ENCODE results near the gene ADCY6. TPM values are rescaled to one million over a fixed set of nuclear protein-coding genes. Genes with fewer than 3 reads are reported as not detected.

ADCY6 gene
- total RNA-seq, 2 experiments from 2014 or later, result not detected

DNA sequence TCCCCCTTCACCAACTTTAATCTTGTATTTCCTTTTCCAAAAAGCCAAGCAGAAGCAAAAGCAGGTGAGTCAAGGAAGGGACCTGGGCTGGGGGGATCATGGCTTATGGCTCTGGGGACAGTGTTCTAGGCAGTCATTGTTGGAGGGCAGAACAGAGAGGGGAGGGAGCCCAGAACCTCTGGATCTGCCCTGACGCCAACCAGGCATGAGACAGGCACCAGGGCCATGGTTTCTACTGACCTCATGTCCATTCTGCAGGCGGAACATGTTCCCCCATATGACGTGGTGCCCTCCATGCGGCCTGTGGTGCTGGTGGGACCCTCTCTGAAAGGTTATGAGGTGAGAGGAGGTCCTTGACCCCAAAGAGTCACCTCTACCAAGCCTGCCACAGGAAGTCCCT, 36.0 kb upstream of the ADCY6 start:
- intact Hi-C loops (cut with DNase I, micrococcal nuclease), result no loop called here
- Histone ChIP-seq H3K27me3 (ENCODE audit: control insufficient read depth in 1 of 2, insufficient read depth in 2 of 2, low read length in 2 of 2) (no peaks in the 10 kb centered on the region), H3K4me1 (ENCODE audit: insufficient read depth, low read length) (peaks cover 5% of the 10 kb centered on the region), H3K27ac (ENCODE audit: low read depth in 1 of 2, low read length in 2 of 2) (no peak overlapping the region), H3K4me3 (ENCODE audit: low read length) (no peak overlapping the region), H3K36me3 (ENCODE audit: insufficient read depth, low read length) (peaks cover 14% of the 10 kb centered on the region), H3K9me3 (ENCODE audit: control insufficient read depth in 1 of 2, insufficient read depth in 1 of 2, low read length in 2 of 2) (no peaks in the 10 kb centered on the region)
- ChIA-PET POLR2A (interaction anchor here (1.5 kb wide), 1 partner anchor 27 kb away, joined by 4 read pairs; the partner anchor contains the start of gene DDX23), CTCF (interaction anchor here (2.5 kb wide), 1 partner anchor 11 kb away, joined by 11 read pairs; no protein-coding TSS in a partner anchor)
- TF ChIP-seq CTCF (IDR thresholded peaks at IDR 0.05), result no peak
- ATAC-seq (ENCODE audit: poor library complexity) (no peak), DNase-seq (no peak)
- Mint-ChIP-seq H3K4me1 (ENCODE audit: low read depth) (no peaks in the 10 kb centered on the region), H3K36me3 (ENCODE audit: low read depth) (peaks cover 17% of the 10 kb centered on the region), H3K27me3 (no peaks in the 10 kb centered on the region), H3K4me3 (no peak overlapping the region), H3K9me3 (no peaks in the 10 kb centered on the region), H3K27ac (no peak overlapping the region)

DNA sequence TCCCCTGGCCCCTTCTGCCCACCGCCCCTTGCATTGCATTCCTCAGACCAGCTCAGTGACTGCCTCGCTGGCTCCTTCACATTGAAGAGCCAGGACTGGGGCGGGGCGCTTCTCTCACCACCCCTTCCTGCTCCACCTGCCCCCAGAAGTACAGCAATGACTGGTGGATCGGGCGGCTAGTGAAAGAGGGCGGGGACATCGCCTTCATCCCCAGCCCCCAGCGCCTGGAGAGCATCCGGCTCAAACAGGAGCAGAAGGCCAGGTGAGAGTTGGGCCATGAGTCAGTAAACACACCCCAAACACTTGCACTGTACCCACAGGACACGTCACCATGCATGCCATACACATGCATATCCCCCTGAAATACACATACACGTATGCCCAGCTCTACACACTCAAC, 35.2 kb upstream of the ADCY6 start:
- H3K27ac ChIP-seq (ENCODE audit: low read depth in 1 of 2, low read length in 2 of 2), result no peak overlapping the region
- H3K9me3 ChIP-seq (ENCODE audit: control insufficient read depth in 1 of 2, insufficient read depth in 1 of 2, low read length in 2 of 2), result no peaks in the 10 kb centered on the region
- H3K4me1 ChIP-seq (ENCODE audit: insufficient read depth, low read length), result peaks cover 8% of the 10 kb centered on the region
- Mint-ChIP-seq H3K36me3 (ENCODE audit: low read depth) (peaks cover 9% of the 10 kb centered on the region), H3K4me3 (no peak overlapping the region), H3K9me3 (no peaks in the 10 kb centered on the region), H3K4me1 (ENCODE audit: low read depth) (peaks cover 3% of the 10 kb centered on the region), H3K27ac (no peak overlapping the region), H3K27me3 (no peaks in the 10 kb centered on the region)
- DNase-seq, result peak in 4 of 14 experiments; percentile 23 to 45 (median 34)
- peak; percentile 71 for ATAC-seq (ENCODE audit: poor library complexity)
- H3K36me3 ChIP-seq (ENCODE audit: insufficient read depth, low read length), result peaks cover 6% of the 10 kb centered on the region
- no peak overlapping the region for H3K4me3 ChIP-seq (ENCODE audit: low read length)
- ChIA-PET POLR2A (interaction anchor here (1.5 kb wide), 1 partner anchor 28 kb away, joined by 4 read pairs; the partner anchor contains the start of gene DDX23), CTCF (interaction anchor here (0.6 to 1.7 kb wide), 3 partner anchors 9 to 80 kb away, joined by 3 to 7 read pairs (median 4); a partner anchor contains a TSS)
- TF ChIP-seq CTCF (IDR thresholded peaks at IDR 0.05), result no peak
- intact Hi-C loops (cut with DNase I, micrococcal nuclease), result no loop called here
- no peaks in the 10 kb centered on the region for H3K27me3 ChIP-seq (ENCODE audit: control insufficient read depth in 1 of 2, insufficient read depth in 2 of 2, low read length in 2 of 2)

- intact Hi-C loops (cut with DNase I, micrococcal nuclease), result no loop called here
- DNase-seq, result no peak
- peaks cover 9% of the 10 kb centered on the region for H3K4me1 Mint-ChIP-seq (ENCODE audit: low read depth)
Observed at GRCh38 chr12:48823281-48823680, 34.4 kb upstream of the ADCY6 start.

More at GRCh38 chr12:48823281-48823680, 34.4 kb upstream of the ADCY6 start:
- Mint-ChIP-seq H3K9me3 (no peaks in the 10 kb centered on the region), H3K27me3 (no peaks in the 10 kb centered on the region), H3K4me3 (no peak overlapping the region), H3K27ac (no peak overlapping the region), H3K36me3 (ENCODE audit: low read depth) (peaks cover under 1% of the 10 kb centered on the region)
- POLR2A ChIA-PET, result no interaction called here
- no peaks in the 10 kb centered on the region for H3K36me3 ChIP-seq (ENCODE audit: insufficient read depth, low read length)
- H3K27me3 ChIP-seq (ENCODE audit: control insufficient read depth in 1 of 2, insufficient read depth in 2 of 2, low read length in 2 of 2), result no peaks in the 10 kb centered on the region
- ATAC-seq (ENCODE audit: poor library complexity), result no peak
- H3K9me3 ChIP-seq (ENCODE audit: control insufficient read depth in 1 of 2, insufficient read depth in 1 of 2, low read length in 2 of 2), result no peaks in the 10 kb centered on the region
- no peak for TF ChIP-seq CTCF (IDR thresholded peaks at IDR 0.05)
- H3K27ac ChIP-seq (ENCODE audit: low read depth in 1 of 2, low read length in 2 of 2), result no peak overlapping the region
- H3K4me1 ChIP-seq (ENCODE audit: insufficient read depth, low read length), result peaks cover 12% of the 10 kb centered on the region
- H3K4me3 ChIP-seq (ENCODE audit: low read length), result no peak overlapping the region
- CTCF ChIA-PET, result interaction anchor here (1.4 to 1.7 kb wide), 2 partner anchors 8 to 81 kb away, joined by 3 to 7 read pairs; a partner anchor contains a TSS

Data from CD4-positive, alpha-beta T cell (primary cell).